ENCODE data around the gene SP5. TPM values are rescaled to one million over a fixed set of nuclear protein-coding genes. Genes with fewer than 3 reads are reported as not detected.
"Not testable (repeated sequence)": the region's sequence is repeated elsewhere in the genome, so short reads cannot be mapped to it uniquely, and the experiment has no call there.

SP5 gene
- 10 to 100 TPM in 2 of 5 donors, 1 to 10 TPM in 3; 7.1 to 16.9 (median 8.5) TPM for polyA plus RNA-seq (ENCODE audit: insufficient read depth in 1 of 5, insufficient read length in 5 of 5, low replicate concordance in 1 of 5)
- long read RNA-seq, donor 1, transcript SP5-201 (2 exons, 2,033 nt) = major isoform, 18 of 19 reads
- long read RNA-seq, donor 1, partial matches to known transcripts = 0 of 19 reads
- long read RNA-seq, donor 1, other reads (novel, unspliced or antisense) = 0 of 19 reads
- long read RNA-seq, donor 2, partial matches to known transcripts = 0 of 1 reads
- long read RNA-seq, donor 2, other reads (novel, unspliced or antisense) = 0 of 1 reads
- long read RNA-seq, donor 3, transcript SP5-201 (2 exons, 2,033 nt) = major isoform, 12 of 12 reads
- long read RNA-seq, donor 3, partial matches to known transcripts = 0 of 12 reads
- long read RNA-seq, donor 3, other reads (novel, unspliced or antisense) = 0 of 12 reads
- long read RNA-seq, donor 4, transcript SP5-201 (2 exons, 2,033 nt) = major isoform, 12 of 12 reads
- long read RNA-seq, donor 4, partial matches to known transcripts = 0 of 12 reads
- long read RNA-seq, donor 4, other reads (novel, unspliced or antisense) = 0 of 12 reads
- long read RNA-seq, donor 5, transcript SP5-201 (2 exons, 2,033 nt) = major isoform, 6 of 6 reads
- long read RNA-seq, donor 5, partial matches to known transcripts = 0 of 6 reads
- long read RNA-seq, donor 5, other reads (novel, unspliced or antisense) = 0 of 6 reads
- long read RNA-seq, donor 6, transcript SP5-201 (2 exons, 2,033 nt) = major isoform, 10 of 11 reads
- long read RNA-seq, donor 6, partial matches to known transcripts = 0 of 11 reads
- long read RNA-seq, donor 6, other reads (novel, unspliced or antisense) = 0 of 11 reads
- long read RNA-seq, donor 7, transcript SP5-201 (2 exons, 2,033 nt) = major isoform, 9 of 9 reads
- long read RNA-seq, donor 7, partial matches to known transcripts = 0 of 9 reads
- long read RNA-seq, donor 7, other reads (novel, unspliced or antisense) = 0 of 9 reads
- long read RNA-seq, donor 8, partial matches to known transcripts = 0 of 4 reads
- long read RNA-seq, donor 8, other reads (novel, unspliced or antisense) = 0 of 4 reads

GRCh38 chr2:170715062-170715931 lies at the start of gene SP5:
TSS of gene SP5 (plus strand) at chr2:170715337. CDS start at chr2:170715513, 176 bp downstream.
- DNase-seq = peak; percentile 73 to 80

GRCh38 chr2:170665743-170666142 lies 49.4 kb upstream of the SP5 start:
- no peak for DNase-seq

- DNase-seq = no peak
Measured at GRCh38 chr2:170669909-170670308, 45.2 kb upstream of the SP5 start.

GRCh38 chr2:170670651-170671050 lies 44.5 kb upstream of the SP5 start:
- DNase-seq = no peak

GRCh38 chr2:170671079-170671478 lies 44.1 kb upstream of the SP5 start:
- no peak for DNase-seq

GRCh38 chr2:170674282-170674681 lies 40.9 kb upstream of the SP5 start:
- DNase-seq = not testable (repeated sequence)

GRCh38 chr2:170675701-170676100 lies 39.4 kb upstream of the SP5 start:
- DNase-seq = no peak

GRCh38 chr2:170679607-170680079 lies 35.5 kb upstream of the SP5 start:
- DNase-seq = no peak

- no peak for DNase-seq
Measured at GRCh38 chr2:170680172-170680941, 34.8 kb upstream of the SP5 start.

GRCh38 chr2:170681311-170681710 lies 33.8 kb upstream of the SP5 start:
- no peak for DNase-seq

GRCh38 chr2:170685591-170685990 lies 29.5 kb upstream of the SP5 start:
- DNase-seq = no peak

GRCh38 chr2:170689481-170689880 lies 25.7 kb upstream of the SP5 start:
- DNase-seq = no peak

- DNase-seq = no peak
Measured at GRCh38 chr2:170690640-170691039, 24.5 kb upstream of the SP5 start.

GRCh38 chr2:170694316-170694715 lies 20.8 kb upstream of the SP5 start:
- no peak for DNase-seq

- no peak for DNase-seq
Measured at GRCh38 chr2:170695521-170696410, 19.4 kb upstream of the SP5 start.

- DNase-seq = no peak
Measured at GRCh38 chr2:170696948-170697347, 18.2 kb upstream of the SP5 start.

GRCh38 chr2:170701011-170701410 lies 14.1 kb upstream of the SP5 start:
- DNase-seq = no peak

GRCh38 chr2:170703776-170704476 lies 11.2 kb upstream of the SP5 start:
- DNase-seq = no peak

All from right lung (tissue), 10 donors.